Psoas muscle (tissue), 8 donors: Measurements from ENCODE around the gene ZFP69. TPM values are rescaled to one million over a fixed set of nuclear protein-coding genes. Genes with fewer than 3 reads are reported as not detected.

Source experiments
- ATAC-seq, 4 donors: fragments of 200-7000 bp; cut with Tn5 transposase; one replicate each; pipeline ENCODE4 v1.9.1; 2020; ENCODE audit warnings: moderate library complexity in 3 of 4, mild to moderate bottlenecking in 2 of 4
- DNase-seq, 2 donors: peaks; one replicate each; pipeline ENCODE4 v3.0.0-alpha.2; 2020
- H3K27ac ChIP-seq: fragments of 200-600 bp; one replicate; pipeline ENCODE4 v1.8.0; 2022
- H3K27me3 ChIP-seq, 3 donors: fragments of 200-600 bp in 1 of 3; one replicate each; pipeline versions ENCODE4 v1.6.1 to v1.8.0; 2013 to 2022; ENCODE audit warnings: low read length in 2 of 3, mild to moderate bottlenecking in 2 of 3, moderate library complexity in 1 of 3; ENCODE audit not compliant: insufficient read depth in 3 of 3
- H3K36me3 ChIP-seq, 2 donors: fragments of 200-600 bp in 1 of 2; one replicate each; pipeline versions ENCODE4 v1.6.1 to v1.8.0; 2013 to 2022; ENCODE audit warnings: low read depth in 1 of 2, mild to moderate bottlenecking in 1 of 2, moderate library complexity in 1 of 2; ENCODE audit not compliant: insufficient read depth in 1 of 2
- H3K4me1 ChIP-seq: fragments of 200-600 bp; one replicate; pipeline ENCODE4 v1.8.0; 2022
- H3K4me3 ChIP-seq: fragments of 200-600 bp; one replicate; pipeline ENCODE4 v1.8.0; 2022; ENCODE audit warnings: mild to moderate bottlenecking
- H3K9me3 ChIP-seq: fragments of 200-600 bp; one replicate; pipeline ENCODE4 v1.8.0; 2022
- WGBS, 3 donors: extraction: QIAGEN DNeasy Blood & Tissue Kit; methylation state at CpG; one replicate each; pipeline versions ENCODE4 v1.1.6 to v1.1.7; 2013; 5-methylcytosine and 5-hydroxymethylcytosine counted together
- intact Hi-C, 2 donors: fragments of 100-400 bp; cut with DNase I; formaldehyde crosslinking; loops; one replicate each; pipeline versions ENCODE4 v1.11.0 to v1.14.2; 2022
- polyA plus RNA-seq, 3 donors: library from polyadenylated mRNA; stranded (reverse); fragments of 200-250 nt; gene quantifications; one replicate each; pipeline ENCODE4 v1.2.3, GENCODE V29; 2013
- total RNA-seq, 4 donors: library from RNA; stranded (reverse); fragmentation: NEBNext Ultra II Directional in 2 of 4; extraction: Animal tissue kit (Norgen Biotek cat#: 25700) in 2 of 4; gene quantifications; one replicate each; pipeline versions ENCODE4 v1.2.1 to v1.2.4, GENCODE V29; 2021 to 2023
- TF ChIP-seq, protein P1 (sequence below): fragments of 200-600 bp; IDR thresholded peaks from one replicate; pipeline ENCODE4 v1.8.0; 2022; ENCODE audit warnings: antibody characterized with exemption
- donor health status: healthy with polysubstance abuse.
- donor health status: DM: no; HTN: no; CAD: no; lungs with moderate emphysema.
- donor health status: Bipolar disorder and iron deficiency.
- donor health status: healthy.
- donor health status: DM: yes; HTN: yes; CAD: no.
- donor health status: DM: no; HTN: no; CAD: no.
- donor health status: DM: no; HTN: no; CAD: no.
- donor health status: DM: yes; HTN: yes; CAD: no.

ZFP69 gene
- total and polyA plus RNA-seq, 7 donors: 0.16 to 0.54 (median 0.38) TPM

DNA sequence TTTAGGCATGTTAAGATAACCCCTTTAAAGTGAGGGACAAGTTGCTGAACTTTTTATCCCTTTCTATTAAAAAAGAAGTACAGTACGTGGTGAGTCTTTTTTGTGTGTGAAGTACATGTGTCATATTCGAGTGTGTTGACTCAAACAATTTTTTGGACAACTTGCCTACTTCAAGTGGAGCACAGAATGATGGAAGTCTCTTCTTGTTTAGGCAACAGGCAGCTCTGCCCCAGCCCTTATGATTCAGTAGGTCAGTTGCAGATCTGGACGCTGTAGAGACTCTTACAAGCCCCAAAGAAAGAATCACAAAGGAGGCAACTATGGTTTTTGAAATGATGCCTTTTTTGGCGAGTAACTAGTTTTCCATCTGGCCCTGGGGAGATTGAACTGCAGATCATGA lies 41.2 kb upstream of the ZFP69 start:
- Histone ChIP-seq H3K4me3 (no peak overlapping the region), H3K27ac (no peak overlapping the region), H3K4me1 (no peaks in the 10 kb centered on the region), H3K9me3 (peaks cover 5% of the 10 kb centered on the region), H3K36me3 (no peaks in the 10 kb centered on the region), H3K27me3 (no peaks in the 10 kb centered on the region)
- DNase-seq: no peak
- TF ChIP-seq, protein P1, sequence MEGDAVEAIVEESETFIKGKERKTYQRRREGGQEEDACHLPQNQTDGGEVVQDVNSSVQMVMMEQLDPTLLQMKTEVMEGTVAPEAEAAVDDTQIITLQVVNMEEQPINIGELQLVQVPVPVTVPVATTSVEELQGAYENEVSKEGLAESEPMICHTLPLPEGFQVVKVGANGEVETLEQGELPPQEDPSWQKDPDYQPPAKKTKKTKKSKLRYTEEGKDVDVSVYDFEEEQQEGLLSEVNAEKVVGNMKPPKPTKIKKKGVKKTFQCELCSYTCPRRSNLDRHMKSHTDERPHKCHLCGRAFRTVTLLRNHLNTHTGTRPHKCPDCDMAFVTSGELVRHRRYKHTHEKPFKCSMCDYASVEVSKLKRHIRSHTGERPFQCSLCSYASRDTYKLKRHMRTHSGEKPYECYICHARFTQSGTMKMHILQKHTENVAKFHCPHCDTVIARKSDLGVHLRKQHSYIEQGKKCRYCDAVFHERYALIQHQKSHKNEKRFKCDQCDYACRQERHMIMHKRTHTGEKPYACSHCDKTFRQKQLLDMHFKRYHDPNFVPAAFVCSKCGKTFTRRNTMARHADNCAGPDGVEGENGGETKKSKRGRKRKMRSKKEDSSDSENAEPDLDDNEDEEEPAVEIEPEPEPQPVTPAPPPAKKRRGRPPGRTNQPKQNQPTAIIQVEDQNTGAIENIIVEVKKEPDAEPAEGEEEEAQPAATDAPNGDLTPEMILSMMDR: no peak
- intact Hi-C loops: no loop called here
- ATAC-seq: no peak
- 82 to 87% (median 86%) methylated on average over 4 of the region's 4 CpGs for WGBS, 3 donors

DNA sequence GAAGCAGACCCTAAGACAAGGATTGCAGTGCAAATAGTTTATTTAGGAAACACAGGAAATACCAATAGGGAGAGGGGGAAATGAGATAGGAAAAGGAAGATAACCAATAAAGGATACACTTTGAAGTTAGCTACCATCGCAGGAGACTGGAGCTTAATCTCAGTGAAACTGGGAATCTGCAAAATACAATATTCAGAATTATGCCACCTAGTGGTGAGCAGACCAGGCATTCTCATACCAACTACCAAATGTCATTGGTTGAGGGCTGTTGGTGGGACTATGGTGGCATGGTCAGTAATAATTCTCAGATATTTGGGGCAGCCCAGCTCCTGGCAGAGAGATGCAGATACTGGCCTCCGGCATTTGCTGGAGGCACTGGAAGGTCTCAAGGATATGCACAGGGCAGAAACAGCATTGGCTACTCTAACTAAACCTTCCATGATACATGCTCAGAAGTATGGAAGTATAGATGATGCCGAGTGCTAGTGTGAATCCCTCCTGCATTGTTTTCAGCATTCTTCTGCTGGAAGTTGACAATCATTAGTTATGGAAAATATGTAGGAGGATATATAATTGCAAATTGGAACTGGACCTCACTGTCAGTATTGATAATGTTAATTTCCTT lies 38.6 kb upstream of the ZFP69 start:
- no peak for ATAC-seq
- intact Hi-C loops: no loop called here
- no peak overlapping the region for H3K4me3 ChIP-seq
- no peak overlapping the region for H3K27ac ChIP-seq
- H3K27me3 ChIP-seq: no peaks in the 10 kb centered on the region
- H3K9me3 ChIP-seq: no peaks in the 10 kb centered on the region
- H3K36me3 ChIP-seq: no peaks in the 10 kb centered on the region
- no peaks in the 10 kb centered on the region for H3K4me1 ChIP-seq
- WGBS, 3 donors: 61 to 66% (median 61%) methylated on average over 3 of the region's 3 CpGs
- DNase-seq: no peak
- TF ChIP-seq, protein P1: peak; percentile 34

DNA sequence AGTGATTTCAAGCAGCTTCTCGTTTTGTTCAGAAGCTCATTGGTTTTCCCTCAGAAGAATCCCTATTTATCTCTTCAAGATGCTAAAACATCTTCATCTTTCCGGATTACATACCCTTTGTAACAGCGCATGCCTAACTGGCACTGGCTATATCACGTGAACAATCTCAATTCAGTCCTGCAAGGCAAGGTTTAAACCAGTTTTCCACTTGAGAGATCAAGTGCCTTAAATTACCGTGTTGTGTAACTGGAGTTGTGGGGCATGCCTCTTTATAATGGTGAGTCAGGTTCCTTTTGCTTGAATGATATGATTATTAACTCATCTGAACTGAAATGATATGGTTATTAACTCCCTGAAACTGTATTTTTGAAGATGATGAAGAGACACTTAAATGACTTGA lies 37.8 kb upstream of the ZFP69 start:
- Histone ChIP-seq H3K4me1 (no peaks in the 10 kb centered on the region), H3K27me3 (no peaks in the 10 kb centered on the region), H3K36me3 (no peaks in the 10 kb centered on the region), H3K9me3 (no peaks in the 10 kb centered on the region), H3K27ac (no peak overlapping the region), H3K4me3 (no peak overlapping the region)
- TF ChIP-seq, protein P1: no peak
- 76 to 84% (median 82%) methylated on average over 5 of the region's 5 CpGs for WGBS, 3 donors
- ATAC-seq: no peak
- intact Hi-C loops: no loop called here
- no peak for DNase-seq

DNA sequence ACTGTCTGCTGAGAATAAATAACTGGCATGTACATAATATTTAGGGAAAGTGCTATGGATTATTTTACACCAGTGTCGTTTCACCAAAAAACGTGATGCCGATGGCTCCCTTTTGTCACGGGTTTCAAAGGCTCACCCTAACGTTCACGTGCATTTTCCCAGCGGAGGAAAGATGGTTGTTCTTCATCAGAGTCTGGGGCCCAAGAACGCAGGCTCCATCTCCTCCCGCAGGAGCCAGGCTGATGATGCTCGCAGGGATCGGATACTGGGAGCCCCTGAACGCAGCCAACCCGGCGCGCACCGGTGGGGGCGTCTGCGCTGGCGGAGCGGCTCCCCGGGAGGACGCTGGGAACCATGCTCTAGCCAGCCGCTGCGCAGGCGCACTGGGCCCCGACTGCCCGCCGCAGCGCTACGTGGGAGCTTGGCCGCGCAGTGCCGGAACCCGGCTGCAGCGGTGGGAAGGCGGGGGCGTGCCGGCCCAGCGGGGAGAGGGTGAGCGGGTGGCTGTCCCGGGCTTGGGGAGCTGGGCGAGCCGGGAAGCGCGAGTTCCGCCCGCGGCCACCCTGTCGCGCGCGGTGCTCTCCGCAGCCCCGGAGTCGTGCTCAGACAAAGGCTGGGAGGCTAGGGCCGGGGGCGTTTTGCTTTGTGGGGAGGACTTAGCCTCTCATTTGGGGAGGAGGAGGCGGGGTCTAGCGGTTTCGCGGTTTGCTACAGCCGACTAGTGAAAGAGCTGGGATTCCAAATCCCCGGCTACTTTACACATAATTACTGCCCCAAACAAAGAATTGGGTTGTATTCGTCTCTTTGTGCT lies 27.2 kb upstream of the ZFP69 start, which contains the start of gene ZFP69B:
ZFP69B (plus strand) TSS at position 793 of the 811 bp plus-strand sequence. CDS start 486 bp downstream, outside the sequence.
- DNase-seq: peak; percentile 94
- Histone ChIP-seq H3K36me3 (no peaks in the 10 kb centered on the region), H3K27ac (peak within 1 kb of the TSS; percentile 62), H3K9me3 (peaks cover 6% of the 10 kb centered on the region), H3K27me3 (no peaks in the 10 kb centered on the region), H3K4me1 (no peaks in the 10 kb centered on the region), H3K4me3 (peak within 1 kb of the TSS; percentile 81)
- TF ChIP-seq, protein P1: no peak
- intact Hi-C loops: no loop called here
- 0 to 1% (median 1%) methylated on average over 51 to 64 of the region's 64 CpGs for WGBS, 3 donors
- ATAC-seq: peak; percentile 98 to 100 (median 100)
